IMR-90 (cell line): ENCODE results near the gene ZNF138. TPM values are rescaled to one million over a fixed set of nuclear protein-coding genes. Genes with fewer than 3 reads are reported as not detected.

Experiments used
- ATAC-seq: fragments of 200-7000 bp; cut with Tn5 transposase; 2 replicates; pipeline ENCODE4 v1.9.1; 2020; ENCODE audit warnings: low read depth, mild to moderate bottlenecking, moderate library complexity
- BruUV-seq: library from RNA; stranded (reverse); fragments of 400-500 nt; replicated peaks from 2 replicates; lab custom pipeline; 2021; lab: Mats Ljungman, UMichigan
- CTCF ChIA-PET: fragments of 300-600 bp; formaldehyde crosslinking; extraction: SDS; loops from one replicate; lab custom pipeline; 2021; ENCODE audit warnings: antibody characterized with exemption; lab: Yijun Ruan, JAX
- POLR2A ChIA-PET: fragments of 300-600 bp; sonication (Branson Sonifier 250); formaldehyde crosslinking; loops from one replicate; lab custom pipeline; 2022; ENCODE audit warnings: antibody characterized with exemption; ENCODE audit not compliant: unreplicated experiment; lab: Charles Lee
- DNase-seq: peaks from one replicate; pipeline ENCODE4 v3.0.0; 2013
- H2AFZ ChIP-seq: replicated peaks from 2 replicates; pipeline ENCODE3; 2013; ENCODE audit warnings: low read length, mild to moderate bottlenecking; ENCODE audit not compliant: poor library complexity
- H2AK5ac ChIP-seq: 2 replicates; pipeline ENCODE4 v1.6.1; 2013; ENCODE audit warnings: low read depth, low read length, inconsistent platforms
- H2AK9ac ChIP-seq: replicated peaks from 2 replicates; pipeline ENCODE3; 2013; ENCODE audit warnings: mild to moderate bottlenecking, low read depth, low read length, moderate library complexity; ENCODE audit not compliant: poor library complexity
- H2BK120ac ChIP-seq: 2 replicates; pipeline ENCODE4 v1.6.1; 2013; ENCODE audit warnings: low read depth, low read length, inconsistent platforms
- H2BK15ac ChIP-seq: 3 replicates; pipeline ENCODE4 v1.6.1; 2013; ENCODE audit warnings: low read depth, low read length, inconsistent platforms
- H2BK20ac ChIP-seq: 2 replicates; pipeline ENCODE4 v1.6.1; 2013; ENCODE audit warnings: low read depth, mild to moderate bottlenecking, inconsistent platforms, low read length, moderate library complexity
- H2BK5ac ChIP-seq: 2 replicates; pipeline ENCODE4 v1.6.1; 2013; ENCODE audit warnings: mild to moderate bottlenecking, low read depth, low read length, inconsistent platforms; ENCODE audit not compliant: poor library complexity, severe bottlenecking
- H3K14ac ChIP-seq: replicated peaks from 2 replicates; pipeline ENCODE4 v1.6.1; 2013; ENCODE audit warnings: low read depth, low read length, inconsistent platforms
- H3K18ac ChIP-seq: 2 replicates; pipeline ENCODE4 v1.6.1; 2013; ENCODE audit warnings: low read depth, low read length, control low read depth
- H3K23ac ChIP-seq: 2 replicates; pipeline ENCODE4 v1.6.1; 2013; ENCODE audit warnings: low read depth, low read length, inconsistent platforms
- H3K27ac ChIP-seq: 2 replicates; pipeline ENCODE4 v1.5.1; 2013; ENCODE audit warnings: mild to moderate bottlenecking, control low read depth, low read length; ENCODE audit not compliant: insufficient read depth
- H3K27me3 ChIP-seq: 2 replicates; pipeline ENCODE4 v1.6.1; 2013; ENCODE audit warnings: low read length; ENCODE audit not compliant: control insufficient read depth, insufficient read depth
- H3K36me3 ChIP-seq: 2 replicates; pipeline ENCODE4 v1.6.1; 2013; ENCODE audit warnings: low read length, mixed read lengths; ENCODE audit not compliant: control insufficient read depth, insufficient read depth
- H3K4ac ChIP-seq: 2 replicates; pipeline ENCODE4 v1.6.1; 2013; ENCODE audit warnings: low read depth, low read length, inconsistent platforms
- H3K4me1 ChIP-seq: 2 replicates; pipeline ENCODE4 v1.6.1; 2013; ENCODE audit warnings: low read length, mixed read lengths; ENCODE audit not compliant: control insufficient read depth, insufficient read depth
- H3K4me2 ChIP-seq: 2 replicates; pipeline ENCODE4 v1.6.1; 2013; ENCODE audit warnings: low read depth, mild to moderate bottlenecking, control low read depth, low read length, moderate library complexity
- H3K4me3 ChIP-seq: 2 replicates; pipeline ENCODE4 v1.5.1; 2013; ENCODE audit warnings: low read depth, mild to moderate bottlenecking, control low read depth, low read length, moderate library complexity; ENCODE audit not compliant: insufficient read depth
- H3K56ac ChIP-seq: 2 replicates; pipeline ENCODE4 v1.6.1; 2013; ENCODE audit warnings: low read length, inconsistent platforms; ENCODE audit not compliant: insufficient read depth; ENCODE audit errors: extremely low read depth
- H3K79me1 ChIP-seq, 2 experiments: 2 replicates each; pipeline ENCODE4 v1.6.1; 2013; ENCODE audit warnings: low read length in 2 of 2, inconsistent platforms in 1 of 2, low read depth in 1 of 2
- H3K9ac ChIP-seq: 2 replicates; pipeline ENCODE4 v1.6.1; 2013; ENCODE audit warnings: low read depth, low read length, control low read depth
- H3K9me1 ChIP-seq: 2 replicates; pipeline ENCODE4 v1.6.1; 2013; ENCODE audit warnings: low read length, inconsistent platforms; ENCODE audit not compliant: insufficient read depth
- H3K9me3 ChIP-seq: 2 replicates; pipeline ENCODE4 v1.6.1; 2013; ENCODE audit warnings: low read length; ENCODE audit not compliant: control insufficient read depth, insufficient read depth
- H4K20me1 ChIP-seq: 2 replicates; pipeline ENCODE4 v1.6.1; 2013; ENCODE audit warnings: low read length, inconsistent platforms; ENCODE audit not compliant: insufficient read depth
- H4K5ac ChIP-seq: 2 replicates; pipeline ENCODE4 v1.6.1; 2013; ENCODE audit warnings: mild to moderate bottlenecking, low read depth, low read length, control low read depth
- H4K8ac ChIP-seq, 2 experiments: 2 replicates each; pipeline ENCODE4 v1.6.1; 2013; ENCODE audit warnings: low read depth in 2 of 2, low read length in 2 of 2, control low read depth in 1 of 2, inconsistent platforms in 1 of 2
- H4K91ac ChIP-seq: 2 replicates; pipeline ENCODE4 v1.6.1; 2013; ENCODE audit warnings: low read depth, low read length, inconsistent platforms; ENCODE audit not compliant: insufficient read depth
- RCOR1 ChIP-seq: IDR thresholded peaks from 2 replicates; pipeline ENCODE4 v1.6.1; 2012; ENCODE audit warnings: mild to moderate bottlenecking, low read length, improper control_type of control experiment; ENCODE audit not compliant: insufficient replicate concordance
- whole genome bisulfite sequencing, 2 experiments: methylation state at CpG; one replicate each; pipeline versions ENCODE4 v1.1.5 to v1.1.7; 2013; ENCODE audit warnings: missing lambda C conversion rate in 2 of 2; ENCODE audit not compliant: insufficient read length in 1 of 2; ENCODE audit errors: extremely low coverage in 2 of 2; 5-methylcytosine and 5-hydroxymethylcytosine counted together
- dilution Hi-C: fragments of 300-500 bp; cut with HindIII; formaldehyde crosslinking; loops from one replicate; pipeline ENCODE4 v1.14.3; 2018; ENCODE audit warnings: low sequenced_read_pairs; ENCODE audit not compliant: unreplicated experiment
- in situ Hi-C: fragments of 300-500 bp; cut with MboI; formaldehyde crosslinking; loops from 3 replicates; pipeline ENCODE4 v1.14.3; 2019; ENCODE audit warnings: low sequenced_read_pairs, inconsistent platforms, mixed read lengths
- intact Hi-C: fragments of 100-400 bp; cut with micrococcal nuclease; formaldehyde crosslinking; loops from 2 replicates; pipeline ENCODE4 v1.10.0; 2022
- polyA plus RNA-seq, 3 experiments: library from polyadenylated mRNA; depleted of rRNA; stranded (reverse); fragments of >200 nt; gene quantifications; 2 replicates each; pipeline ENCODE4 v1.2.3, GENCODE V29; 2012; ENCODE audit warnings: low replicate concordance in 1 of 3
- total RNA-seq: library from RNA; depleted of rRNA; stranded (reverse); fragments of >200 nt; gene quantifications from 2 replicates; pipeline ENCODE4 v1.2.3, GENCODE V29; 2012

The ZNF138 gene
- total and polyA plus RNA-seq, 2 of the 4 experiments (the other 2 are of a cell fraction): 3.2 to 3.6 TPM

DNA sequence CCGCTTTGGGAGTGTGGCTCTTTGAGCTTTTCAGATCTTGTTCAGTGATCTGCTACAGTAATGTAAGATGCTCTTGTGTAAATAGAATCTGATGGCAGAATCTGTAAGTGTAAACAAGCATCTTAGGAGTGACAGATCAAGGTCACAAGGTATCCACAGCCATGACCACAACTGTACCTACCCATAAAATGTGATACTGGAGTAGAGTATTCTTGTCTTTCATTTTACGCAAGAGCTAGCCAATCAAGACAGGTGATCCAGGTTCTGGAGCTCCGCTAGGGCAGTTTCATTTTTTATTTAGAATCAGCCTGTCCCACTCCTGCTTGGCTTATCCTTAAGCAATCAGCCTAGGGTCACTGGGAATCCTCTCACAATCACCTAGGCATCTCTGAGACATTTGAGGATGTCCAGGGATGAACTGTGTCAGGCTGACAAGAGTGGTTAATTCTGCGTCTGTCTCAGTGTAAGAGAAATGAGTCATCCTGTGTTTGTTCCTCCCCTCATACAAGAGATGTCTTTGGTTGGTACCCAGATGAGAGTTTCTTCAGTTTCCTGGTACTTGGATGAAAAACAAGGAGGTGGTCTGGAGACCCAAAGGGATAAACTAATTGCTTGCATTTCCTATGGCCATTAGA is 13.6 kb downstream of the ZNF138 start:
- H4K91ac ChIP-seq: no peak overlapping the region

More for the DNA sequence above, 13.6 kb downstream of the ZNF138 start:
- no peak for ATAC-seq
- Histone ChIP-seq H3K79me1 (peaks cover 7 to 21% of the 10 kb centered on the region in 2 experiments), H2AK9ac (no peak overlapping the region), H3K9me1 (no peaks in the 10 kb centered on the region), H2AFZ (no peak overlapping the region), H3K27me3 (no peaks in the 10 kb centered on the region), H3K23ac (no peak overlapping the region), H3K9me3 (no peaks in the 10 kb centered on the region), H3K27ac (no peak overlapping the region), H3K14ac (no peak overlapping the region), H3K4ac (no peak overlapping the region), H3K36me3 (peaks cover 3% of the 10 kb centered on the region; the same call in 1 of the 2 replicates), H3K4me2 (no peak overlapping the region), H2BK15ac (no peak overlapping the region), H4K20me1 (no peaks in the 10 kb centered on the region), H3K18ac (no peak overlapping the region), H2BK20ac (no peak overlapping the region), H4K5ac (no peak overlapping the region), H3K4me3 (no peak overlapping the region), H3K9ac (no peak overlapping the region), H3K56ac (no peak overlapping the region), H3K4me1 (peaks cover 2% of the 10 kb centered on the region; the same call in 1 of the 2 replicates), H2BK120ac (no peak overlapping the region), H4K8ac (no peak overlapping the region), H2AK5ac (no peak overlapping the region), H2BK5ac (no peak overlapping the region)
- dilution Hi-C loops: no loop called here
- WGBS, 2 experiments: no CpG with 5 or more reads among the region's 4 CpGs
- CTCF ChIA-PET: no interaction called here
- intact Hi-C loops: no loop called here
- DNase-seq: no peak
- POLR2A ChIA-PET: no interaction called here
- in situ Hi-C loops: no loop called here
- no peak for TF ChIP-seq RCOR1
- BruUV-seq: no TSS peak
